H1 (cell line): ENCODE measurements around the gene BBS9. TPM values are rescaled to one million over a fixed set of nuclear protein-coding genes. Genes with fewer than 3 reads are reported as not detected.

Experiments
- CTCF ChIA-PET: fragments of 300-600 bp; sonication (Branson Sonifier 250); formaldehyde crosslinking; loops from one replicate; lab custom pipeline; 2021; ENCODE audit not compliant: partially characterized antibody; lab: Charles Lee
- POLR2A ChIA-PET: fragments of 300-600 bp; sonication (Branson Sonifier 250); formaldehyde crosslinking; loops from one replicate; lab custom pipeline; 2021; ENCODE audit warnings: inconsistent platforms; ENCODE audit not compliant: partially characterized antibody; lab: Charles Lee
- DNase-seq, 2 experiments: peaks; one replicate each; pipeline versions ENCODE4 v3.0.0 to v3.0.0-alpha.2; 2010 to 2022; ENCODE audit warnings: low spot score in 2 of 2, low read depth in 1 of 2, mixed read lengths in 1 of 2
- FAIRE-seq: peaks from 2 replicates; lab custom pipeline; 2011; peaks lifted over from hg19 to GRCh38; lab: Jason Lieb, UNC
- H2AFZ ChIP-seq: 2 replicates; pipeline ENCODE4 v1.8.1; 2012; ENCODE audit warnings: low read length, inconsistent platforms
- H2AK5ac ChIP-seq: 2 replicates; pipeline ENCODE4 v1.6.1; 2013; ENCODE audit warnings: low read depth, low read length
- H2BK120ac ChIP-seq: replicated peaks from 2 replicates; pipeline ENCODE3; 2013; ENCODE audit warnings: low read depth, low read length, inconsistent platforms
- H2BK12ac ChIP-seq: 2 replicates; pipeline ENCODE4 v1.6.1; 2013; ENCODE audit warnings: low read depth, low read length
- H2BK15ac ChIP-seq: 2 replicates; pipeline ENCODE4 v1.6.1; 2013; ENCODE audit warnings: low read length
- H2BK20ac ChIP-seq: 2 replicates; pipeline ENCODE4 v1.6.1; 2013; ENCODE audit warnings: low read length
- H2BK5ac ChIP-seq: 2 replicates; pipeline ENCODE4 v1.6.1; 2013; ENCODE audit warnings: low read depth, low read length
- H3K14ac ChIP-seq: 2 replicates; pipeline ENCODE4 v1.6.1; 2013; ENCODE audit warnings: inconsistent platforms; ENCODE audit not compliant: insufficient read length
- H3K18ac ChIP-seq: 2 replicates; pipeline ENCODE4 v1.6.1; 2013; ENCODE audit warnings: low read length; ENCODE audit errors: extremely low read depth
- H3K23ac ChIP-seq: 2 replicates; pipeline ENCODE4 v1.6.1; 2013; ENCODE audit warnings: inconsistent platforms; ENCODE audit not compliant: insufficient read length
- H3K23me2 ChIP-seq: 2 replicates; pipeline ENCODE4 v1.6.1; 2013; ENCODE audit warnings: low read depth, low read length
- H3K27ac ChIP-seq: 2 replicates; pipeline ENCODE4 v1.6.1; 2011; ENCODE audit warnings: low read depth, low read length, inconsistent platforms
- H3K27me3 ChIP-seq, 4 experiments: replicated peaks in 1 of 4; 1 replicate in 1 of 4; 2 replicates in 3 of 4; pipeline versions ENCODE4 v1.6.1 to v1.8.1; 2011 to 2013; ENCODE audit warnings: low read length in 3 of 4, mild to moderate bottlenecking in 3 of 4, inconsistent platforms in 2 of 4, mixed read lengths in 2 of 4, moderate library complexity in 1 of 4; ENCODE audit not compliant: control insufficient read depth in 3 of 4, insufficient read depth in 3 of 4; ENCODE audit errors: extremely low read depth in 1 of 4
- H3K36me3 ChIP-seq, 4 experiments: 2 replicates each; pipeline versions ENCODE4 v1.6.1 to v1.8.1; 2011 to 2013; ENCODE audit warnings: mild to moderate bottlenecking in 4 of 4, low read length in 3 of 4, moderate library complexity in 2 of 4, control low read depth in 1 of 4, inconsistent platforms in 1 of 4; ENCODE audit not compliant: insufficient read depth in 4 of 4, control insufficient read depth in 2 of 4
- H3K4ac ChIP-seq: replicated peaks from 2 replicates; pipeline ENCODE3; 2013; ENCODE audit warnings: low read length, low read depth, mixed read lengths, inconsistent platforms; ENCODE audit not compliant: insufficient read length
- H3K4me1 ChIP-seq, 4 experiments: replicated peaks in 1 of 4; 1 replicate in 1 of 4; 2 replicates in 3 of 4; pipeline versions ENCODE4 v1.6.1 to v1.8.1; 2011 to 2013; ENCODE audit warnings: low read length in 3 of 4, inconsistent platforms in 2 of 4, mixed read lengths in 1 of 4; ENCODE audit not compliant: insufficient read depth in 4 of 4, control insufficient read depth in 3 of 4
- H3K4me2 ChIP-seq, 2 experiments: 2 replicates each; pipeline versions ENCODE4 v1.6.1 to v1.8.1; 2011 to 2013; ENCODE audit warnings: low read depth in 2 of 2, low read length in 2 of 2, control low read depth in 1 of 2, inconsistent platforms in 1 of 2, mild to moderate bottlenecking in 1 of 2; ENCODE audit not compliant: insufficient read depth in 1 of 2
- H3K4me3 ChIP-seq, 4 experiments: fragments of 200-600, 300-600 bp in 1 of 4; sonication (generic), shearing (Covaris generic), sonication (Bioruptor Twin) in 1 of 4; 2 replicates each; pipeline versions ENCODE4 v1.5.1 to v1.8.1; 2011 to 2016; ENCODE audit warnings: low read length in 4 of 4, low read depth in 3 of 4, control low read depth in 2 of 4, inconsistent platforms in 2 of 4, mild to moderate bottlenecking in 2 of 4, mixed read lengths in 1 of 4, moderate library complexity in 1 of 4; ENCODE audit not compliant: insufficient read depth in 2 of 4; ENCODE audit errors: extremely low read depth in 1 of 4
- H3K56ac ChIP-seq: replicated peaks from 2 replicates; pipeline ENCODE3; 2013; ENCODE audit warnings: low read depth, mild to moderate bottlenecking, mixed read lengths, low read length, inconsistent platforms; ENCODE audit not compliant: insufficient read length
- H3K79me1 ChIP-seq: 2 replicates; pipeline ENCODE4 v1.6.1; 2013; ENCODE audit warnings: low read depth, low read length, control low read depth
- H3K79me2 ChIP-seq, 2 experiments: 2 replicates each; pipeline versions ENCODE4 v1.6.1 to v1.8.1; 2012 to 2013; ENCODE audit warnings: low read length in 2 of 2, mild to moderate bottlenecking in 2 of 2, inconsistent platforms in 1 of 2; ENCODE audit not compliant: insufficient read depth in 2 of 2, control insufficient read depth in 1 of 2
- H3K9ac ChIP-seq, 4 experiments: replicated peaks in 1 of 4; 1 replicate in 1 of 4; 2 replicates in 3 of 4; pipeline versions ENCODE4 v1.6.1 to v1.8.1; 2011 to 2013; ENCODE audit warnings: low read depth in 3 of 4, low read length in 3 of 4, control low read depth in 2 of 4, mild to moderate bottlenecking in 2 of 4, moderate library complexity in 2 of 4, inconsistent platforms in 1 of 4; ENCODE audit errors: extremely low read depth in 1 of 4
- H3K9me3 ChIP-seq, 2 experiments: 2 replicates each; pipeline versions ENCODE4 v1.6.1 to v1.8.1; 2012 to 2013; ENCODE audit warnings: mild to moderate bottlenecking in 2 of 2, moderate library complexity in 2 of 2, control low read depth in 1 of 2, inconsistent platforms in 1 of 2, low read depth in 1 of 2, low read length in 1 of 2, mixed read lengths in 1 of 2; ENCODE audit not compliant: insufficient read depth in 2 of 2
- H4K20me1 ChIP-seq, 2 experiments: replicated peaks in 1 of 2; 2 replicates each; pipeline versions ENCODE3 to v1.8.1; 2011 to 2013; ENCODE audit warnings: inconsistent platforms in 2 of 2, low read length in 2 of 2, mild to moderate bottlenecking in 1 of 2; ENCODE audit not compliant: insufficient read depth in 2 of 2, control insufficient read depth in 1 of 2
- H4K5ac ChIP-seq: 2 replicates; pipeline ENCODE4 v1.6.1; 2013; ENCODE audit warnings: low read length, low read depth, mixed read lengths, inconsistent platforms; ENCODE audit not compliant: insufficient read length
- H4K8ac ChIP-seq: 2 replicates; pipeline ENCODE4 v1.8.0; 2013; ENCODE audit warnings: mild to moderate bottlenecking, moderate library complexity, low read length, inconsistent platforms; ENCODE audit not compliant: insufficient read depth; ENCODE audit errors: extremely low read depth
- H4K91ac ChIP-seq: replicated peaks from 2 replicates; pipeline ENCODE3; 2013; ENCODE audit warnings: low read length, mixed read lengths, inconsistent platforms; ENCODE audit not compliant: insufficient read length
- CBX5 ChIP-seq: fragments of 300-800, 300-1000 bp; sonication (generic); IDR thresholded peaks from 2 replicates; pipeline ENCODE4 v1.7.1; 2016; ENCODE audit warnings: antibody characterized with exemption, low read length, low read depth
- CHD2 ChIP-seq: IDR thresholded peaks from 2 replicates; pipeline ENCODE4 v1.6.1; 2012; ENCODE audit warnings: low read length, improper control_type of control experiment
- E2F6 ChIP-seq: IDR thresholded peaks from 2 replicates; pipeline ENCODE4 v1.6.1; 2012; ENCODE audit warnings: inconsistent platforms
- HDAC6 ChIP-seq: IDR thresholded peaks from one replicate; pipeline ENCODE4 v1.7.1; 2012; ENCODE audit warnings: low read depth, mild to moderate bottlenecking, inconsistent platforms, low read length, moderate library complexity
- PHF8 ChIP-seq: fragments of 200-600 bp; sonication (generic); conservative IDR thresholded peaks from 2 replicates; pipeline ENCODE4 v1.7.1; 2012; ENCODE audit warnings: low read depth, mild to moderate bottlenecking, inconsistent platforms, low read length, moderate library complexity
- SRF ChIP-seq: IDR thresholded peaks from 2 replicates; pipeline ENCODE4 v1.6.1; 2011; ENCODE audit warnings: mild to moderate bottlenecking, low read depth, low read length, moderate library complexity
- SUZ12 ChIP-seq: fragments of 200-600 bp; sonication (generic); IDR thresholded peaks from 2 replicates; pipeline ENCODE4 v1.6.1; 2012; ENCODE audit warnings: mild to moderate bottlenecking, inconsistent platforms, low read length, moderate library complexity, mixed read lengths
- WGBS, 2 experiments: shearing (Covaris generic) in 1 of 2; methylation state at CpG; one replicate each; pipeline versions ENCODE4 v1.1.6 to v1.1.7; 2013 to 2015; ENCODE audit warnings: low lambda C conversion rate in 2 of 2, mixed read lengths in 2 of 2, inconsistent platforms in 1 of 2, low coverage in 1 of 2, missing lambda C conversion rate in 1 of 2; ENCODE audit not compliant: insufficient replicate concordance in 2 of 2, insufficient coverage in 1 of 2, insufficient read length in 1 of 2; ENCODE audit errors: extremely low coverage in 1 of 2, missing lambda C conversion rate in 1 of 2; 5-methylcytosine and 5-hydroxymethylcytosine counted together
- polyA plus RNA-seq, 7 experiments: library from polyadenylated mRNA; depleted of rRNA in 3 of 7; stranded (reverse) in 5 of 7; unstranded in 2 of 7; fragments of >200 nt in 5 of 7; fragments of 200-250 nt in 2 of 7; gene quantifications; 1 replicate in 5 of 7; 2 replicates in 1 of 7; 4 replicates in 1 of 7; pipeline versions ENCODE4 v1.2.1 to v1.2.3, GENCODE V29; 2011 to 2013; ENCODE audit warnings: missing spikeins in 2 of 7, mixed read lengths in 2 of 7
- total RNA-seq: library from RNA; stranded (reverse); fragmentation: NEBNext Ultra II Directional; extraction: Animal tissue kit (Norgen Biotek cat#: 25700); gene quantifications from 2 replicates; pipeline ENCODE4 v1.2.1, GENCODE V29; 2021
- TF ChIP-seq, protein P1 (sequence below): IDR thresholded peaks from 2 replicates; pipeline ENCODE4 v1.6.1; 2011; ENCODE audit warnings: low read depth, mild to moderate bottlenecking, low read length; ENCODE audit not compliant: insufficient read depth

BBS9 gene
- total and polyA plus RNA-seq, 2 of the 8 experiments (the other 6 are each of a cell fraction or from before 2014, with no cell fraction given), result 22.3 to 37.0 TPM

DNA sequence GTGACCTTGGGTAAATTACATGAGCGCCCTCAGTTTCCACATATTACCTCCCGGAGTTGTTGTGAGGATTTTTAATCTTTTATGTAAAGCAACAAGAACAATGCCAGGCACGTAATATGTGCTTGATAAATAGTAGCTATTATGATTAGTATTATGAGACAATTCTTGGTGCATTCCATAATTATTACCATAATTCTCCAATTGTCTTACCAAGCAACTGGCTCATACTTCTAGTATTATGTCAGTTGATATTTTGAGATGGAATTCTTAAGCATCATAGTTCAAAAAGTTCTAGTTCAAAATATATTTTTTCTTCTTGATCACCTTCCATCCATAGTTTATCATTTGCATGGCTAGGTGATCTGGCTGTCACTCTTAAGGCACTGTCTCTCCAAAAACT is 259.0 kb downstream of the BBS9 start:
- ChIA-PET CTCF (no interaction called here), POLR2A (no interaction called here)
- Histone ChIP-seq H3K23ac (no peak overlapping the region), H2AFZ (no peak overlapping the region), H2AK5ac (no peak overlapping the region), H2BK5ac (no peak overlapping the region), H3K23me2 (no peaks in the 10 kb centered on the region), H3K9me3 (no peaks in the 10 kb centered on the region), H3K79me1 (no peaks in the 10 kb centered on the region), H3K9ac (no peak overlapping the region), H3K18ac (no peak overlapping the region), H3K36me3 (peaks cover 0 to 10% (median 4%) of the 10 kb centered on the region in 4 experiments; a peak in 3 of 8 replicates), H3K27me3 (no peaks in the 10 kb centered on the region), H3K4me1 (no peaks in the 10 kb centered on the region), H3K4me2 (no peak overlapping the region), H3K56ac (no peak overlapping the region), H4K20me1 (peaks cover 0 to 1% of the 10 kb centered on the region in 2 experiments), H2BK20ac (no peak overlapping the region), H2BK12ac (no peak overlapping the region), H4K91ac (no peak overlapping the region), H4K5ac (no peak overlapping the region), H2BK120ac (no peak overlapping the region), H3K4ac (no peak overlapping the region), H3K27ac (no peak overlapping the region), H3K79me2 (no peaks in the 10 kb centered on the region), H4K8ac (no peak overlapping the region), H3K4me3 (no peak overlapping the region), H2BK15ac (no peak overlapping the region), H3K14ac (no peak overlapping the region)
- FAIRE-seq, result no peak
- WGBS, 2 experiments, result 89% methylated on average over 3 of the region's 3 CpGs; no CpG with 5 or more reads in 1 of the 2 experiments
- TF ChIP-seq SUZ12 (no peak), PHF8 (no peak), HDAC6 (no peak), CBX5 (no peak), E2F6 (no peak), SRF (no peak), CHD2 (no peak)
- TF ChIP-seq, protein P1, sequence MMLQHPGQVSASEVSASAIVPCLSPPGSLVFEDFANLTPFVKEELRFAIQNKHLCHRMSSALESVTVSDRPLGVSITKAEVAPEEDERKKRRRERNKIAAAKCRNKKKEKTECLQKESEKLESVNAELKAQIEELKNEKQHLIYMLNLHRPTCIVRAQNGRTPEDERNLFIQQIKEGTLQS, result no peak
- DNase-seq, result no peak
